ENCODE data around the gene SIK3. TPM values are rescaled to one million over a fixed set of nuclear protein-coding genes. Genes with fewer than 3 reads are reported as not detected.
"Not testable (repeated sequence)": the region's sequence is repeated elsewhere in the genome, so short reads cannot be mapped to it uniquely, and the experiment has no call there.

Gene SIK3
- total RNA-seq: 54.6 TPM

- DNase-seq (ENCODE audit: low spot score): peak; percentile 95
These were observed at the start of gene SIK3 for GRCh38 chr11:117098269-117099232. Gene SIK3, minus strand, starts transcription at chr11:117098428. Its CDS starts 13 bp downstream, at chr11:117098415.

GRCh38 chr11:117146521-117146920 is 48.3 kb upstream of the SIK3 start:
- no peak for DNase-seq (ENCODE audit: low spot score)

- DNase-seq (ENCODE audit: low spot score): no peak
These were observed 47.1 kb upstream of the SIK3 start for GRCh38 chr11:117145393-117145761.

DNA sequence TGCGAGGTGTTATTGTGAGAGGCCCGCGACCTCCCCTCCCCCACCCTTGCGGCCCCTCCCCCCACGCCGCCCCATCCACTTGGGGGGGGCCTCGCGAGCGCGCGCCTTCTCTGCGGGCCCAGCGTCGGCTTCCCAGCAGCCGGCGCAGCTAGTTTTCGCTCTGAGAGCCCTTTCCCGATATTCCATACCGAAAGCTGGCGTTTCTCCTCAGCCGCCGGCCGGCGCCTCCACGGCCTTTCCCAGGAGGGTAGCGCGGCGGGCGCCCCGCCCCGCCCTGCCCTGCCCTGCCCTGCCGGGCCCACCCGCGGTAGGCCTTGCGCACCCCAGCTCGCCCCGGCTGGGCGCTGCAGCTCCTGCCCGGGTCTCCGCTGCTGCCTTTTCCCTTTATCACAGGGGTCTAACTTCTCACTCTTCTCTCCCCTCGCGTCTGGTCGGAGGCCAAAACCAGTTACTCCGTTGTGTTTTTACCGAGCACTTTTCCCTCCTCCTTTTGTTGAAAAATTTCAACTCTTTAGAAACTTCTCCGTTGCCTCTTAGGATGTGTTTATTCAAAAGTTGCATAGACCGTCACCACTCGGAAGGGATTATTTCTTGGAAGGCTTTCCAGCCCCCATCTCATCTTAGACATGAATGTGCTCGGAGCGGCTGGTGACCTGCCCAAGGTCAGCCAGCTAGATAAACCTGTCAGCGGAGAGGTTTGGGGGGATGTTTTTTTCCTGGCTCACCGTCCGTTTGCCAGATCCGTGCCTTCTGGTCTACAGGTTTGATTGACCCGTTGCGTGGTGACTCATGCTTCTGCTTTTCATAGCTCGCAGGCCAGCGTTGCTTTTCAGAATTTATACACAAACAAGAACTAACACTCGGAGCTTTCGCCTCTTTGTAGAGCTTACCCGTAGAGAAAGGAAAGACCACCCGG is 46.5 kb upstream of the SIK3 start:
- peak; percentile 61 for DNase-seq (ENCODE audit: low spot score)

DNA sequence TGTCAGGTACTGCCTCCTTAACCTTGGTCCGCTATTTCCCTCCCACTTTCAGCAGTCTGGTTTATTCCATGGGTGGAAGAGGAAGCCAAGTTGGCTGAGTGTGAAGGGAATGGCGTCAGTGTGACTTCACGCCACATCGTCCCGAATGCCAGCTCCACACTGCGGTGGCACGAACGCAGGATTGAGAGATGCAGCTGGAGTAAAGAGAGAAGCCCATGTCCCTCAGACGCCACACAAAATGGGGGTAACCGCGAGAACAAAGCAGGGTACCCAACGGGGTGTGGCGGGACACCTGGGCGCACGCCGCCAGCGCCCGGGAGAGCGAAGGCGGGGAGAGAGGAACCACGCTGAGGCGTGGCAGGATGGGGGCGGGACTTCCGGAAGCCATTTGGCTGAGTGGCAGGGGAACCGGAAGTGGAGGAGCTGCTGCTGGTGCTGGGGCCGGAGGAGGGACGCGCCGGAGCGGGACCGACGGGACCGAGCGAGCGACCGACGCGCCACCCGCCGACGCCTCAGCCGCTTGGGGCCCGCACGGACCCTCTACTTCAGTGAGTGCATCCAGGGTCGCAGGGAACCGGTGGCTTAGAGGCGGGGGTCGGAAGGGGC is 45.7 kb upstream of the SIK3 start, which contains the start of gene PAFAH1B2:
Gene PAFAH1B2, plus strand, starts transcription at position 417 of the 606 bp plus-strand sequence. CDS start 8,161 bp downstream, outside the sequence.
- peak; percentile 95 for DNase-seq (ENCODE audit: low spot score)

- DNase-seq (ENCODE audit: low spot score): peak; percentile 38
These were observed 45.2 kb upstream of the SIK3 start for GRCh38 chr11:117143390-117143789.

DNA sequence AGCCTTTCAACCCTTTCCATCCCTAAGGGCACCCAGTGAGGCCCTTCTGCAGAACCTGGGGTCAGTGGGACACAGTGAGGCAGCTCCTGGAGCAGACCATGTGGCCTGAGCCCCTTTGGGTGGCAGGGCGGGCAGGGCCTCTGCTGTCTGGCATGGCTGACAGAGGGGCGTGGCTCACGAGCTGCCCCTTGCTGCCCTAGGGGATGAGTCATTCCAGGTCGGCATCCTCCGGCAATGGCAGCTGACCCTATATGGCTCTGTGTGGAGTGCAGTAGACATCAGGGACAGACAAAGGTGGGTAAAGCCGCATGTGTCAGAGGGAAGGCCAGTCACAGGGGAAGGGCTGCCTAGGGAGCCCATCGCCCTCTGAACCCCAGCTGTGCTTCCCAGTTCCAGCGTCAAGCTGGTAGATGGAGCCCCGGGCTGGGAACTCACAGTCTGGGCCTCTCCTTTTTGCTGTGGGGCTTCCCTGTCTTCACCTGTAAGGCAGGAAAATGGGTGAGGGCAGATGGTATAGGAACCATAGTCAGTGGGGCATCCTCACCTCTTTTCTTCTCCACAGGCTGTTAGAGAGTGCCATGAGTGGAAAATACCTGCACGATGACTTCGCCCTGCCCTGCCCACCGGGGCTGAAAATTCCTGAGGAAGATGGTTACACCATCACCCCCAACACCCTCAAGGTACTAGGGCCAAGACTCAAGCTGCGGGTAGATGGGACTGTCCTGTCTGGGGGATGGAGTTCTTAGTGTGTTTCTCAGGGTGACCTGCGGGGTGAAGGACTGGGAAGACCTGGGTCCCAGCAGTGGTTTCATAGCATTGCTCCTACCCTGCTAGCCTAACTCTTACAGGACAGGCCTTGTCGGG is 39.2 kb upstream of the SIK3 start:
- not testable (repeated sequence) for DNase-seq (ENCODE audit: low spot score)

GRCh38 chr11:117134979-117135378 is 36.8 kb upstream of the SIK3 start:
- DNase-seq (ENCODE audit: low spot score): not testable (repeated sequence)

GRCh38 chr11:117134431-117134830 is 36.2 kb upstream of the SIK3 start:
- no peak for DNase-seq (ENCODE audit: low spot score)

DNA sequence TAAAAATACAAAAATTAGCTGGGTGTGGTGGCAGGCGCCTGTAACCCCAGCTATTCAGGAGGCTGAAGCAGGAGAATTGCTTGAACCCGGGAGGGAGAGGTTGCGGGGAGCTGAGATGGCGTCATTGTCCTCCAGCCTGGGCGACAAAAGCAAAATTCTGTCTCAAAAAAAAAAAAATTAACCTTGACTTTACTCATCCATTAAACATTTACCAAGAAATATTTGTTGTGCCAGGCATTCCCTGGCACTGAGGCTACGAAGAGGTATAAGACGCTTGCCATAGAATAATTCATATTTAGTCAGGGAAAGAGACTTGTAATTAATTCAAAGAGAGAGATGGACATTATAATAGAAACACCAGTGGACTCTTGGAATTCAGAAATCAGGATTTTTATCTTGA is 32.7 kb upstream of the SIK3 start:
- no peak for DNase-seq (ENCODE audit: low spot score)

- DNase-seq (ENCODE audit: low spot score): not testable (repeated sequence)
These were observed 32.2 kb upstream of the SIK3 start for GRCh38 chr11:117130396-117130795.

GRCh38 chr11:117128289-117128688 is 30.1 kb upstream of the SIK3 start:
- no peak for DNase-seq (ENCODE audit: low spot score)

GRCh38 chr11:117127171-117127901 is 29.1 kb upstream of the SIK3 start:
- no peak for DNase-seq (ENCODE audit: low spot score)

GRCh38 chr11:117126223-117126965 is 28.2 kb upstream of the SIK3 start:
- no peak for DNase-seq (ENCODE audit: low spot score)

GRCh38 chr11:117122556-117122955 is 24.3 kb upstream of the SIK3 start:
- no peak for DNase-seq (ENCODE audit: low spot score)

DNA sequence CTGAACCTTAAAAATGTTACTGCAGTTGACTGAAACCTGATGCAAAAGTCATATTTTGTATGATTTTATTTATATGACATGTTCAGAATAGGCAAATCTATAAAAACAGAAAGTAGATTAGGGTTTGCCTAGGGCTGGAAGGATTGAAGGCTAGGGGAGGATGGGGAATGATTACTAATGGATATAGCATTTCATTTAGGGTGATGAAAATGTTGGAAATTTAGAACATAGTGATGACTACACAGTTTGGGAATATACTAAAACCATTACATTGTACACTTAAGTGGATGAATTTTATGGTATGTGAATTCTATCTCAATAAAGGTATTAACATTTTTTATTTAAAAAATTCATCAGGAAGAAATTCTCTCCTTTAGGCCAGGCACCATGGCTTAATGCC is 22.9 kb upstream of the SIK3 start:
- no peak for DNase-seq (ENCODE audit: low spot score)

- no peak for DNase-seq (ENCODE audit: low spot score)
These were observed 19.5 kb upstream of the SIK3 start for GRCh38 chr11:117117681-117118080.

DNA sequence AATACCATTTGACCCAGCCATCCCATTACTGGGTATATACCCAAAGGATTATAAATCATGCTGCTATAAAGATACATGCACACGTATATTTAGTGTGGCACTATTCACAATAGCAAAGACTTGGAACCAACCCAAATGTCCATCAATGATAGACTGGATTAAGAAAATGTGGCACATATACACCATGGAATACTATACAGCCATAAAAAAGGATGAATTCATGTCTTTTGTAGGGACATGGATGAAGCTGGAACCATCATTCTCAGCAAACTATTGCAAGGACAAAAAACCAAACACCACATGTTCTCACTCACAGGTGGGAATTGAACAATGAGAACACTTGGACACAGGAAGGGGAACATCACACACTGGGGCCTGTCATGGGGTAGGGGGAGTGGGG is 14.7 kb upstream of the SIK3 start:
- DNase-seq (ENCODE audit: low spot score): not testable (repeated sequence)

DNA sequence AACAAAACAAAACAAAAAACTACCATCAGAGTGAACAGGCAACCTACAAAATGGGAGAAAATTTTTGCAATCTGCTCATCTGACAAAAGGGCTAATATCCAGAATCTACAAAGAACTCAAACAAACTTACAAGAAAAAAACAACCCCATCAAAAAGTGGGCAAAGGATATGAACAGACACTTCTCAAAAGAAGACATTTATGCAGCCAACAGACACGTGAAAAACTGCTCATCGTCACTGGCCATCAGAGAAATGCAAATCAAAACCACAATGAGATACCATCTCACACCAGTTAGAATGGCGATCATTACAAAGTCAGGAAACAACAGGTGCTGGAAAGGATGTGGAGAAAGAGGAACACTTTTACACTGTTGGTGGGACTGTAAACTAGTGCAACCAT is 14.3 kb upstream of the SIK3 start:
- DNase-seq (ENCODE audit: low spot score): not testable (repeated sequence)

All from mucosa of gallbladder (tissue), 1 donor.